K562 (cell line): ENCODE measurements around the gene HOXB13.

ENCODE experiments used
- CTCF ChIP-seq, 3 experiments: IDR thresholded peaks in 2 of 3; conservative IDR thresholded peaks in 1 of 3; 2 replicates each; pipeline ENCODE4 v1.5.1; 2011 to 2012; ENCODE audit warnings: low read length in 3 of 3, mild to moderate bottlenecking in 3 of 3, control low read depth in 2 of 3, improper control_type of control experiment in 1 of 3, inconsistent platforms in 1 of 3, low read depth in 1 of 3, mixed read lengths in 1 of 3, moderate library complexity in 1 of 3; ENCODE audit not compliant: insufficient read depth in 2 of 3
- EZH2 ChIP-seq: IDR thresholded peaks from 2 replicates; pipeline ENCODE4 v1.6.1; 2012; ENCODE audit warnings: low read depth, mild to moderate bottlenecking, inconsistent platforms, low read length, borderline replicate concordance
- GABPA ChIP-seq: fragments of 200-800 bp; sonication (Bioruptor generic); conservative IDR thresholded peaks from 2 replicates; pipeline ENCODE4 v1.6.1; 2016; ENCODE audit warnings: low read depth, missing genetic modification characterization, missing compliant biosample characterization
- MAFK ChIP-seq: IDR thresholded peaks from 2 replicates; pipeline ENCODE4 v1.6.1; 2011; ENCODE audit warnings: low read length, improper control_type of control experiment
- NCOR1 ChIP-seq: fragments of 450-650 bp; IDR thresholded peaks from 2 replicates; pipeline ENCODE4 v1.6.1; 2016; ENCODE audit warnings: mild to moderate bottlenecking, moderate library complexity
- PCBP2 ChIP-seq: fragments of 200-400 bp; formaldehyde crosslinking; IDR thresholded peaks from 2 replicates; pipeline ENCODE4 v1.6.1; 2018; ENCODE audit warnings: low read length, low read depth, mild to moderate bottlenecking, moderate library complexity; ENCODE audit not compliant: poor library complexity, severe bottlenecking
- POLR2AphosphoS5 ChIP-seq: IDR thresholded peaks from 2 replicates; pipeline ENCODE4 v1.6.1; 2011; ENCODE audit warnings: mild to moderate bottlenecking, low read depth, low read length, moderate library complexity; ENCODE audit not compliant: control insufficient read depth, insufficient read depth
- RBM15 ChIP-seq: fragments of 200-400 bp; formaldehyde crosslinking; IDR thresholded peaks from 2 replicates; pipeline ENCODE4 v1.6.1; 2018; ENCODE audit warnings: mild to moderate bottlenecking, low read length, moderate library complexity; ENCODE audit not compliant: insufficient read depth
- SRF ChIP-seq, 2 experiments: fragments of 250-450, 450-650 bp in 1 of 2; sonication (Bioruptor Pico) in 1 of 2; sonication (generic) in 1 of 2; formaldehyde crosslinking; IDR thresholded peaks; 2 replicates each; pipeline versions ENCODE4 v1.5.0 to v1.5.1; 2020 to 2022; ENCODE audit warnings: mild to moderate bottlenecking in 1 of 2, missing genetic modification reagents in 1 of 2
- ZNF408 ChIP-seq: fragments of 250-450 bp; sonication (Bioruptor Pico); IDR thresholded peaks from 2 replicates; pipeline ENCODE4 v1.4.0; 2020; ENCODE audit warnings: low read depth, mild to moderate bottlenecking, moderate library complexity
- TF ChIP-seq, protein P1 (sequence below): IDR thresholded peaks from 2 replicates; pipeline ENCODE4 v1.6.1; 2016; ENCODE audit warnings: missing genetic modification characterization, missing compliant biosample characterization
- TF ChIP-seq, protein P2 (sequence below): sonication (generic); formaldehyde crosslinking; IDR thresholded peaks from 2 replicates; pipeline ENCODE4 v1.8.0; 2022; ENCODE audit warnings: mild to moderate bottlenecking, missing genetic modification reagents

DNA sequence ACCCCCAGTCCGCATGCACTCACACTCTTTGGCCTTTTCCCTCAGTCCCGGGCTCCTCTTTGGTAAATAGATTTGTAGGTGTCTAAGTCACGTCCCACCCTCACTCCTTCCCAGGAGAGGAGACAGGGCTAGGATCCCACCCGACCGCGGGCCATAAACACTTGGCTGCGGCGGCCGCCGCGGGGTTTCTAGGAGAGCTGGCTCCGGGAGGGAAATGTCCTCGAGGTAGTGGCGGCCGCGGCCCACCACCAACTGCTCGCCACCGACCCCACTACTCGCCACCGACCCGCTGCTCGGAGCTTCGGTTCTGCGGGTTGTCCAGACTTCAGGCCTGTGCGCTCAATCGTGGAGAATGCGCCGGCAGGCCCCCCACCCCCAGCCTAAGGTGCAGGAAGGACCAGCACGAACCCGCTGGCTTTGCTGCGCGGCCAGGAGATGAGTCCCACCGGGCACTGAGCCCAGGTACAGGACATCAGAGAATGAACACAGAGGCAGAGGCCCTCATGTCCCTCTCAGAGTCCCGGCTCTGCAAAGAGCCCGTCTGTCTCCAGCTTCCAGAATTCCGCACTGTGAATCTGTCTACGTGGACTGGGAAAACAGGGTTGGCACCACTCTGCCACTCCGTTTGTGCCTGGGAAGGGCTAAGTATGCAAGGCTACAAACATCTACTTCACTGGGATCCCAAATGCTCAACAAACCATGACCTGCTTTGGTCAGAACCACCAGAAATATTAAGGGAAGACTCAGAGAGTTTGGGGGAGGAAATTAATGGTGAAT, 3.1 kb downstream of the HOXB13 start:
- TF ChIP-seq, protein P1, sequence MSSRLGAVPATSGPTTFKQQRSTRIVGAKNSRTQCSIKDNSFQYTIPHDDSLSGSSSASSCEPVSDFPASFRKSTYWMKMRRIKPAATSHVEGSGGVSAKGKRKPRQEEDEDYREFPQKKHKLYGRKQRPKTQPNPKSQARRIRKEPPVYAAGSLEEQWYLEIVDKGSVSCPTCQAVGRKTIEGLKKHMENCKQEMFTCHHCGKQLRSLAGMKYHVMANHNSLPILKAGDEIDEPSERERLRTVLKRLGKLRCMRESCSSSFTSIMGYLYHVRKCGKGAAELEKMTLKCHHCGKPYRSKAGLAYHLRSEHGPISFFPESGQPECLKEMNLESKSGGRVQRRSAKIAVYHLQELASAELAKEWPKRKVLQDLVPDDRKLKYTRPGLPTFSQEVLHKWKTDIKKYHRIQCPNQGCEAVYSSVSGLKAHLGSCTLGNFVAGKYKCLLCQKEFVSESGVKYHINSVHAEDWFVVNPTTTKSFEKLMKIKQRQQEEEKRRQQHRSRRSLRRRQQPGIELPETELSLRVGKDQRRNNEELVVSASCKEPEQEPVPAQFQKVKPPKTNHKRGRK (tag), result no peak
- TF ChIP-seq NCOR1 (no peak), RBM15 (no peak), POLR2AphosphoS5 (no peak), MAFK (no peak), SRF (CRISPR knock-in tag; IDR thresholded peaks at IDR 0.05) (no peak), GABPA (tag) (no peak), ZNF408 (CRISPR knock-in tag) (no peak), PCBP2 (no peak), EZH2 (no peak), CTCF (IDR thresholded peaks at IDR 0.05 in 2 of 3, conservative IDR thresholded peaks at IDR 0.05 in 1 of 3; ENCODE audit: insufficient read depth in 2 of 3, low read depth in 1 of 3, low read length in 3 of 3) (no peak)
- TF ChIP-seq, protein P2, sequence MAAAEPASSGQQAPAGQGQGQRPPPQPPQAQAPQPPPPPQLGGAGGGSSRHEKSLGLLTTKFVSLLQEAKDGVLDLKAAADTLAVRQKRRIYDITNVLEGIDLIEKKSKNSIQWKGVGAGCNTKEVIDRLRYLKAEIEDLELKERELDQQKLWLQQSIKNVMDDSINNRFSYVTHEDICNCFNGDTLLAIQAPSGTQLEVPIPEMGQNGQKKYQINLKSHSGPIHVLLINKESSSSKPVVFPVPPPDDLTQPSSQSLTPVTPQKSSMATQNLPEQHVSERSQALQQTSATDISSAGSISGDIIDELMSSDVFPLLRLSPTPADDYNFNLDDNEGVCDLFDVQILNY (CRISPR knock-in tag), result no peak
